Glomerular visceral epithelial cell (primary cell): ENCODE results near the gene CLEC4M.
"Not testable (repeated sequence)": the region's sequence is repeated elsewhere in the genome, so short reads cannot be mapped to it uniquely, and the experiment has no call there.

Source experiments
- DNase-seq: peaks from one replicate; pipeline ENCODE4 v3.0.0-alpha.2; 2016; ENCODE audit errors: extremely low spot score

CLEC4M gene

DNA sequence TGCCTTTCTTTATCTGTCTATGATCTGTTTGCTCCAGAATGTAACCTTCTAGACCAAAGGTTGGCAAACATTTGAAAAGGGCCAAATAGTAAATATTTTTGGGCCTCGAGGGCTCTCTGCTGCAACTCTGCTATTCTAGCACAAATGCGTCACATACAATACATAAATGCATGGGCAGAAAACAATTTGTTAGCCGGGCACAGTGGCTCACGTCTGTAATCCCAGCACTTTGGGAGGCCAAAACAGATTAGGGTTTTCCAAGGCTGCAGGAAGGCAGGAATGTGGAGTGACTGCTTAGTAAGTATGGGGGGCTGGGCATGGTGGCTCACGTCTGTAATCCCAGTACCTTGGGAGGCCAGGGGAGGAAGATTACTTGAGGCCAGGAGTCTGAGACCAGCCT lies 45.1 kb downstream of the CLEC4M start:
- no peak for DNase-seq

- DNase-seq: no peak
Measured at GRCh38 chr19:7811989-7812388, 48.9 kb downstream of the CLEC4M start.

DNA sequence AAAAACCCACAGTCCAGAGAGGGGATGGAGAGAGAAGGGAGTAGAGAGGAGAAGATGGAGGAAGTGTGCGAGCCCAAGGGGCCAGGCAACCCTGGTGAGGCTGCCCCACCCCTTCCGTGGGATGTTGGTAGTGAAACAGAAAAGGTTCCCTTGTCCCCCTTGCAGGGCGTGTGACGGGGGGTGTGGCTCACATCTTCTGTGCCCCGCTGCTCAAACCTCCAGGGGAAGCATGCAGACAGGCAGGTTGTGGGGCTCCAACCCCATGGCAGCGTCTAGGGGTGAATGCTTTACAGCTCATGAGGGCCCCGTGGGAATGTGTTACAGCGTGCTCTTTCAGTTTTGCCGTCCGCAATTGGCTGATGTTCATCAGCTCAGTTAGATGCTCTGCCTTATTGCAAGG lies 52.3 kb downstream of the CLEC4M start:
- no peak for DNase-seq

GRCh38 chr19:7816040-7816439 lies 53.0 kb downstream of the CLEC4M start:
- DNase-seq: not testable (repeated sequence)

DNA sequence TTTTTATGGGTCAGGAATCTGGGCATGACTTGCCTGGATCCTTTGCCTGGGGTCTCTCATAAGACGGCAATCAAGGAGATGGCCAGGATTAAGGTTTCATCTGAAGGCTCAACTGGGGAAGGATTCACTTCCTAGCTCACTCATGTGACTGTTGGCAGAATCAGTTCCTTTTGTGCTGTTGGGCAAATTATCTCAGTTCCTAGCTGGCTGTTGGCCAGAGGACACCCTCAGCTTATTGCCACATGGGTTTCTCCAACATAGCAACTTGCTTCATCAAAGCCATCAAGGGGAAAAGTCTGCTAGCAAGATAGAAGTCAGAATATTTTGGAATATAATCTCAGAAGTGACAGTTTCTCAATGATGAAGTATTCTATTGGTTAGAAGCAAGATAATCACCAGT lies 54.8 kb downstream of the CLEC4M start:
- DNase-seq: no peak

DNA sequence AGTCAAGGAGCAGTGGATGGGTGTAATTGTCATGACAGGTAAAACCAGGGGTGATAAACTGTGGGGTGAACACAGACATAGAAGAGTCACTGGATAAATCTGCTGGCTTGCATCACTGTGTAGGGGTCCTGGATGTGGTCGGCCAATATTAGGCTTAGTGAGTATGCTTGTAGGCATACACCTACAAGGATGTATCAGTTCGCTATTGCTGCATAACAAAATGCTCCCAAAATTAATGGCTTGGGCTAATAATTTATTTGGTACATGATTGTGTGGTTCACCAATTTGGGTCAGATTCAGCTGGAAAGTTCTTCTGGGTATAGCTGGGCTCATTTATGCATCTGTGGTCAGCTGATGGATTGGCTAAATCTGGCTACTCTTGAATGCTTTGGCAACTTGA lies 55.8 kb downstream of the CLEC4M start:
- no peak for DNase-seq
